SIG-M5 treated with dmso at 0.1 percent for 504 hours (cell line): ENCODE measurements around the gene MKLN1.
A peak's percentile ranks its signal among the peaks of the same experiment; 100 is the strongest.
"Not testable (repeated sequence)": the region's sequence is repeated elsewhere in the genome, so short reads cannot be mapped to it uniquely, and the experiment has no call there.

Experiments
- DNase-seq: peaks from one replicate; lab custom pipeline; 2025; ENCODE audit not compliant: unreplicated experiment; lab: John Stamatoyannopoulos, UW

MKLN1 gene

DNA sequence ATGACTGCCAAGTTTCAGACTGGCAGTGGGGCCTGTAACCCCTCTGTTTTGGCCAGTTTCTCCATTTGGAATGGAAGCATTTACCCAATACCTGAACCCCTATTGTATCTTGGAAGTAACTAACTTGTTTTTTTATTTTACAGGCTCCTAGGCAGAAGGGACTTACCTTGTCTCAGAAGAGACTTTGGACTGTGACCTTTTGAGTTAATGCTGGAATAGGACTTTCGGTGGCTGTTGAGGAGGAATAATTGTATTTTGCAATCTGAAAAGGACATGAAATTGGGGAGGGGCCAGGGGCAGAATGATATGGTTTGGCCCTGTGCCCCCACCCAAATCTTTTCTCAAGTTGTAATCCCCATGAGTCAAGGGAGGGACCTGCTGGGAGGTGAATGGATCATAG is 20.0 kb upstream of the MKLN1 start:
- DNase-seq: no peak

DNA sequence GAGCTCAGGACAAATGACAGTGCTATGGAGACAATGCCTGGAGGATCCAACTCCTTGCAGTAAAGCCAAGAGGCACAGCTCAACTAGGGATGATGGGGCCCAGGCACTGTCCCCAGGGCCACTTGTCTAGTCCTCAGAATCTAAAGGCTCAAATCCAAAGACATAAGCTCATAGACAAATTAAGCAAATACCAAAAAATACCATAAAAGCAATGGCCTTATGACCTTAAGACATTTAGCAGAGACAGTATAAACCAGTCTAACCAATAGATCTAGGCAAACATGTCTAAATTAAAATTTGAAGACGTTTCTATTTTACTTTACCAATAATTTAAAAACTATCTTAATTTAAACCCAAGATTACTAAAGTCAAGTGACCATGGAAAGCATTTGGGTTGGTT is 14.8 kb upstream of the MKLN1 start:
- DNase-seq: no peak

DNA sequence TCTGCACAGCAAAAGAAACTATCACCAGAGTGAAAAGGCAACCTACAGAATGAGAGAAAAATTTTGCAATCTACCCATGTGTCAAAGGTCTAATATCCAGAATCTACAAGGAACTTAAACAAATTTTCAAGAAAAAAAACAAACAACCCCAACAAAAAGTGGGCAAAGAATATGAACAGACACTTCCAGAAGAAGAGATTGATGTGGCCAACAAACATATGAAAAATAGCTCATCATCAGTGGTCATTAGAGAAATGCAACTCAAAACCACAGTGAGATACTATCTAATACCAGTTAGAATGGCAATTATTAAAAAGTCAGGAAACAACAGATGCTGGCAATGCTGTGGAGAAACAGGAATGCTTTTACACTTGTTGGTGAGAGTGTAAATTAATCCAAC is 7.1 kb upstream of the MKLN1 start:
- DNase-seq: no peak

DNA sequence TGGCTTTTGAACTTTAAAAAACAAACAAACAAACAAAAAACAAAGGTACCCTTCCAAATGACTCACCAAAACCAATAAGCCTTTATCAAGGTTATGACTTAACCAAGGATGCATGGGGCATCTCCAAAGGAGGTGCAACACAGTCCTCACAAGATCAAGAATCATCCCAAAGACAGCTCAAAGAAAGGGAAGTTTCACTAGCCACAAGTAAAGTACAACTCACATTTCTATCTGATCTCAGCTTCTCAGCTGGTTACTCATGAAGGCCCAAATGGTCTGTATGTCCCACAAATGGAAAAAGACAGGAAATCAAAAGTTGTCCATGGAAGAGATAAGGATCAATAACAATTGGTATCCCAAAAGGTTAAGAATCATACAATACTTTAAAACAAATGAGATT is 6.0 kb upstream of the MKLN1 start:
- no peak for DNase-seq

DNA sequence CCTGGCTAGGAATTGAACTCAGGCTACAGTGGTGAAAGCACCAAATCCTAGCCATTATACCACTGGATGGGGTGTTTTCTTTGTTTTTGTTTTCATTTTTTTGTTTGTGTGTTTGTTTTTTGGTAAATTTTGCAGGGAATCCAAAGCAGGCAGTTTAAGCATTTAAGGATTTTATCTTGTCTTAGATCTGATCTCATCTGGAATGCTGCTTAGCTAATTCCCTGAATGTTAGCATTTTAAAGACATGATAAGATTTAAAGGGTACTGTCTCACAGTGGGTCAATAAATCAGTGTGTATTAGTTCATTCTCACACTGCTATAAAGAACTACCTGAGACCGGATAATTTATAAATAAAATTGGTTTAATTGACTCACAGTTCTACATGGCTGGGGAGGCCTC is 5.6 kb upstream of the MKLN1 start:
- no peak for DNase-seq

DNA sequence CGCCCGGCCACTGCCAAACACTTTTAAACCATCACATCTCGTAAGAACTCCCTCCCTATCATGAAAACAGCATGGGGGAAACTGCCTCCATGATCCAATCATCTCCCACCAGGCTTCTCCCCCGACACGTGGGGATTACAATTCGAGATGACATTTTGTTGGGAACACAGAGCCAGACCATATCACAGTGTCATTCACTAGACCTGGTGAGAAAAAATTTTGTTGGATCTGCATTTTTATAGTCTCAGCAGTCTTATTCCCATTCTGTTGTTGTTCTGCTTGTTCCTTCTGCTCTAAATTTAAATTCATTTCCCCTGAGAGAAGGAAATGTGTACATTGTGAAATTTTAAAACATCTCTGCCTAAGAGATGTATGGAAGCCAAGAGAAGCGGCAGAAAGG is 4.8 kb upstream of the MKLN1 start:
- no peak for DNase-seq

DNA sequence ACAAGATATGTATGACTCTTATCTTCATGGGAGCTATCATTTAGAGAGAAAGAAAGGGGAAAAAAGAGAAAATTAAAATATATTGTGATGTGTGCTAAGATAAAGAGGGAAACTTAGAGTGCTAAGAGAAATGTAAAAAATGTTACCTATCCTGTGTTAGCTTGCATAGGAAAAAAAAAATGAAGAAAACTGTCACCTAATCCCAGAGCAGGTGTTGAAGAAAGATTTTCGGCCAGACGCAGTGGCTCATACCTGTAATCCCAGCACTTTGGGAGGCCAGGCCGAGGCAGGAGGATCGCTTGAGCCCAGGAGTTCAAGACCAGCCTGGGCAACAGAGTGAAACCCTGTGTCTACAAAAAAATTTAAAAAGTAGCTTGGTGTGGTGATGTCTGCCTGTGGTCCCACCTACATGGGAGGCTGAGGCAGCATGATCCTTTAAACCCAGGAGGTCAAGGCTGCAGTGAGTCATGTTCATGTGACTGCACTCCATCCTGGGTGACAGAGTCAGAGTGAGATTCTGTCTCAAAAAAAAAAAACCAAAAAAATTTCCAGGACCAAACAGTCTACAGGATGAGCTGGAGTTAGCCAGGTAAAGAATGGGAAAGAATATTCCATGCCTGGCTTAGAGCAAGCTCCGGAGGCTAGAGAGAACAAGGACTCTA is 2.4 kb upstream of the MKLN1 start:
- no peak for DNase-seq

DNA sequence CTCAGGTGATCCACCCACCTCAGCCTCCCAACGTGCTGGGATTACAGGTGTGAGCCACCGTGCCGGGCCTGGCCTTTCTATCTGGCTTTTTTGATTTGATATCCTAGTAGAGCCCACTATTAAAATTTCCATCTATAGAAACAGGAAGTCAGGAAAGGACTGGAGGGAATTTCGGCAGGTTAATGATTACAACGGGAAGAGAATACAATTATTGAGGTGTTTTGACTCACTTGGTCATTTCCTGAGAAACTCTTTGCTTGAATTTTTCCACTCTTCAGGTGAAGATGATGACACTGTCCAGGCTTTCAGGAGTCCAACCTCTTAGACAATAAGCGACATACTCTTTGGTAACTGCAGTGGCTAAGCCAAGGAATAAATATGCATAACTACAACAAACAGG is 1.1 kb upstream of the MKLN1 start:
- no peak for DNase-seq

DNA sequence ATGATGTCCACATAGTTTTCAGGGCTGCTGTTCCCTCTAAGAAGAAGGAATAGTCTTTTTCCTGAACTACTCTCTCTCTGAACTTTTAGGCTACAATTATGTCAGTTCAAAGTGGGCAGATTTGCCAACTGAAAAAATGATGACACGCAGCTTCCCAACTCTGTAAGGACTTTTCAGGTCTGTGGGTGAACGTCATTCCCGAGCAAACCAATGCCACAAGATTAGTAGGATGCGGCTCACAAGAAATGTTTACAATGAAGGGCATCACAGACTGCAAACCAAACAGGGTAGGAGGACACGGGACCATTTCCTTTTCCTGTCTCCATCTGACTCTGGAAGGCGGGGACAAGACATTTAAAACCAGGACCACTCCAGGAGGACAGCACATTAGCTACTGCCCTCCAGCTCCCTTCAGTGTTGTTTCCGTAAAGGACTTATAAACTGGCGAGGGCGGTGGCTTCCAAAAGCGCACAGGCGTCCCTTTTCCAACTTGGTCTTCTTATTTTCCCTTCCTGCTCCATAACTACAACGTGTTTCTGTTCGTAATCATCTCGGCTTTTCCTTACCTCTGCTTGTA is 539 bp upstream of the MKLN1 start:
- DNase-seq: peak; percentile 62

DNA sequence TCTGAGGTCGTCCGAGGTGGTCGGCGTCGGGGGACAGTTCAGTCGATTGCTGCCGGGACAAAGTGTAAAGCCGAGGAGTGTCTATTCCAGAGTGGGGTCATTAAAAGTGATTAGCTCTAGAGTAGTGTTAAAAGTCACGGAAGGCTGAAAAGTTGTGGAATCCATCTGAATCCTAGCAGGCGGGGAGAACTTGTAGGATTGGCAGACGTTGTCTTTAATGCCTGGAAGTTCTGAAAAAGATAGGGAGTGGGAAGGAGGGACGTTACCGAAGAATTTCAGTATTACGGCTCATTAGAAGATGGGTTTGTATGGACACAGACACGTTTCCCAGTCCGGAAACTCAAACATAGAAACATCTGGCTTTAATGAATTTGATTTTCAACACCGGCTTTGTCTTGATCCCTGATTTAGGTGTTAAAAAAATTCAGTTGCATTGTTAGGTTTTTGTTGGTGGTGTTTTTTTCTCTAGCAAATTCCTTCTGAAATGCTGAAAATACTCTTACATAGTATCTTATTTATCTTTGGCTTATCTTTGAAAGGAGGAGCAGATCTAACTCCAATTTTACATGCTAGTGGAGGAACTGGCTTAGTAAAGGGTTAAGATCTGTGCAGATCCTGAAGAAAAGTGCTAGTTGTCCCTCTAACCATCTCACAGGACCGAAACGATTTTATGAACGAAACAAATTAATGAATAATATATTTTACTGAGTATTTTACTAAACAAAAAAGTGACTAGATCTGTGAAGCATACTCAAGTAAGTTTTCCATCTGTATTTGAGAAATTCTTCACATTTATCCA is 900 bp downstream of the MKLN1 start:
- no peak for DNase-seq

DNA sequence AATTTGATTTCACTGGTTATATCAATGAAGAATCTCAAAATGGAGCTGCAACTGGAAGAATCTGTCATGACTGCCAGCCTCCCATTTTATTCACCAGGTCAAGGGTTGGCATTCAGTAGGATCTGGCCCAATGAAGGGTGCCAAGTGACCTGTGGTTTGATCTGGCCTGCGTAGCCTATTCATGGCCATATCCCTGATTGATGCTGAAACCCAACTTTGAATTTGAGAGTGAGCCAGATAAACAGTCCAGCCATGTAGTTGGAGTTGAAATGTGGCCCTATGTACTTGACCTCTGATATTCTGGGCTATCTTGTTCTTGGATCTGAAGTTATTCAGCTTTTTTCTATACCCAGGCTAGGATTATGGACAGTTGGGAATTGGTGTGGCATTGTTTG is 1.5 kb downstream of the MKLN1 start:
- DNase-seq: no peak

DNA sequence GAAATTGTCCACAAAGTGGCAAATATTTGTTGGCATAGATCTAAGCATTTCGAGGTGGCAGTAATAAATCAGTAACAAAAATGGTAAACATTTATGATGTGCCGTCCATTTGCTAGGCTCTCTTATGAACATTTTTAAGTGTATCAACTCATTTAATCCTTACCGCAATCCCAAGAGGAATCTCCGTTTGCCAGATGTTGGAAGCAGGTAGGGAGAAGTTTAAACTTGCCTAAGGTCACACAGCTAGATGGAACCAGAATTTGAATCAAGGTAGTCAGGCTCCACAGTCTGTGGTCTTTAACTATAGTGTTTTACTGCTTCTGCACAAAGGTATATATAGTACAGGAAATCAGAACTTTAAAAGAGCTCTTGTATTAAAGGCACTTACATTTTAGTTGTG is 2.6 kb downstream of the MKLN1 start:
- DNase-seq: no peak

DNA sequence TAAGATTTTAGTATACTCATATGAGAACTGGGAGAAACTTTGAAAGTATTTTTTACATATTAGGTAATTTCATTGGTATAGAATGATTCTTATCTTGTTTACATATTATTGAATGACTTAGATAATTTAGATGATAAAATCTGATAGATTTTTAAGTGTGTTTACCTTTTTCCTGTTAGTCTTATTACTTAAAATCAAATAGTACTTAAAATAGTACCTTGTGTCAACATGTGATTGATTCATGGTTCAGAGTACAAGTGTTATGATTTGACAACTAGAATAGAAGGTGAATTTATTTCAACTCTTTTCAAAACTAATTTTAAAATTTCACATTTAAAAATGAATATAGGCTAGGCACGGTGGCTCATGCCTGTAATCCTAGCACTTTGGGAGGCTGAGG is 4.1 kb downstream of the MKLN1 start:
- no peak for DNase-seq

DNA sequence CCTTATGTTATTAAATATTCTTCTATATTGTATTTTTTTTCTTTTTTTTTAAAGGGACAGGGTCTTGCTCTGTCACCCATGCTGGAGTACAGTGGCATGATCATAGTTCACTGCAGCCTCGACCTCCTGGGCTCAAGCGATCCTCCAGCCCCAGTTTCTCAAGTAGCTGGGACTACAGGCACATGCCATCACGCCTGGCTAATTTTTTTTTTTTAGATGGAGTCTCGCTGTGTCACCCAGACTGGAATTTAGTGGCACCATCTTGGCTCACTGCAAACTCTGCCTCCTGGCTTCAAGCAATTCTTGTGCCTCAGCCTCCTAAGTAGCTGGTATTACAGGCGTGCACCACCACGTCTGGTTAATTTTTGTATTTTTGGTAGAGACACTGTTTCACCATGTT is 5.1 kb downstream of the MKLN1 start:
- DNase-seq: not testable (repeated sequence)

DNA sequence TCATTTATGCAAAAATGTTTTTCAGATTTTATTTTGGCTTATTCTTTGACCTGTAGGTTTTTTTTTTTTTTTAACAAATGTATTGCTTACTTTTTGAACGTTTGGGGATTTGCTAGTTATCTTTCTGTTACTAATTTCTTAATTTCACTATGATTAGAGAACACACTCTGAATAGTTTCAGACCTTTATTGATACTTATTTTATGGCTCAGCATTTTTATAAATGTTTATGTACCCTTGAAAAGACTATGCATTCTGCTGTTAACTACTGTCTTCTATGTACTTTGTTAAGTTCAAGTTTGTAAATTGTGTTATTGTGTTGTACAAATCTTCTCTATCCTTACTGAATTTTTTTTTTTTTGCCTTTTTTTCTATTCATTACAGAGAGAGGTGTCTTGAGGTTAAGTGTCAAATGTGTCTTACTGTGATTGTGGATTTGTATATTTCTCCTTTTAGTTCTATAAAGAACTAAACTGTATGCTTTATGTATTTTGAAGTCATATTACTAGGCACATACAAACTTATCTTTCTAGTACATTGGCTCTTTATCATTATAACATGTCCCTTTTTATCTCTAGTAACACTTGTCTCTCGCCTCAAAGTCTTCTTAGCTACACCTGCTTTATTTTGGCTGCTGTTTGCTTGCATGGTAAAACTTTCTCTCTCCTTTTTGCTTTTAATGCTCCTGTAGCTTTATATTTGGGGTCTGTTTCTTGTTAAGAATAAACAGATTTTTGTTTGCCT is 8.1 kb downstream of the MKLN1 start:
- no peak for DNase-seq

DNA sequence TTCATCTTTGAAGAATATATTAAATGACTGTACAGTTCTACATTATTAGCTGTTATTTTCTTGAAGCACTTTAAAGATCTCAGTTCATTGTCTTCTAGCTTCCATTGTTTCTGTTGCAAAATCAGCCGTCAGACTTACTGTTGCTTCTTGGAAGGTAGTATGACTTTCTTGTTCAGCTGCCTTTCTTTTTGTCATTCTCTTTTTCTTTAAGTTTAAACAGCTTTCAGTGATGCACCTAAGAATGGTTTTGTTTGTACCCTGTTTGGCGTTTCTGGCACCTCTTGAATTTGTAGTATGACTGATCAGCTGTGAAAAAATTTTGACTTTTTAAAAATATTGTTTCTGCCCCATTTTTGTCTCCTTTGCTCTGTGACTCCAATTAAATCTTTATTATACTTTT is 9.3 kb downstream of the MKLN1 start:
- no peak for DNase-seq

DNA sequence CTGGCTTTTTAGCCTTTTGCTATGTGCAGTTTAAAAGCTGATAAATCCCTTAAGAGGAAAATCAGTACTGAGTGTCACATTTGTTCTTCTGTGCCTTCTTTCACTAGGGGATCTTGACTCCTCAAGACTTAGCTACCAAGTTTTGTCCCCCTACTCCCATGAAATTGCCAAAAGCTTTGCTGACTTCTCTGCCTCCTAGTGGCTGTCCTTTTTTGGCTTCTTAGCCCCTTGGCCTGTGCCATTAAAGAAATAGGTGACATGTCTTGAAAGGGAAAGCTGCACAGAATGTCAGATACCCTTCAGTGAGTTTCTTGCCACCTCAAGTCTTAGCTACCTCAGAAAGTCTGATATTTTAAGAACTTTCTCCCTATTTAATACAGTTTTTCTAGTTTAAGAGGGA is 10.5 kb downstream of the MKLN1 start:
- no peak for DNase-seq

DNA sequence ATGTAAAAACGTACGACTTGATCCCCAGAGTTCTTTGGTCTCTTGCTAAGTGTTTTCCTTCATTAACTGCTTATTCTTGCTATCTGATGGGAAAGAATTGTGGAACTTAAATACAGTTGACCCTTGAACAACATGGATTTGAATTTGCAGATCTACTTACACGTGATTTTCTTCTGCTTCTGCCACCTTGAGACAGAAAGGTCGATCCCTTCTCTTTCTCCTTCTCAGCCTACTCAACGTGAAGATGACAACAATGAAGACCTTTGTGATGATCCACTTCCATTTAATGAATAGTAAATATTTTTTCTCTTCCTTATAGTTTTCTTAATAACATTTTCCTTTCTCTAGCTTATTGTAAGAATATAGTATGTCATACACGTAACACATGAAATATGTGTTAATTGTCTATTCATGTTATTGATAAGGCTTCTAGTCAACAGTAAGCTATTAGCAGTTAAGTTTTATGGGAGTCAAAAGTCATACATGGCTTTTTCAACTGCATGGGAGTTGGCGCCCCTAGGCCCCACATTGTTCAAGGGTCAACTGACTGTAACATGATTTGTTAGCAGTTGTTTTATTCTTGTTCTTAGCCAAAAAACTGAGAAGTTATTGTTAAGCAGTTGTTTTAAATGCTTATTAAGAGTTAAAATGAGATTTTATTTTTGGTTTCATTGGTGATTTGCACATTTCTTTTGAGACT is 11.2 kb downstream of the MKLN1 start:
- no peak for DNase-seq

DNA sequence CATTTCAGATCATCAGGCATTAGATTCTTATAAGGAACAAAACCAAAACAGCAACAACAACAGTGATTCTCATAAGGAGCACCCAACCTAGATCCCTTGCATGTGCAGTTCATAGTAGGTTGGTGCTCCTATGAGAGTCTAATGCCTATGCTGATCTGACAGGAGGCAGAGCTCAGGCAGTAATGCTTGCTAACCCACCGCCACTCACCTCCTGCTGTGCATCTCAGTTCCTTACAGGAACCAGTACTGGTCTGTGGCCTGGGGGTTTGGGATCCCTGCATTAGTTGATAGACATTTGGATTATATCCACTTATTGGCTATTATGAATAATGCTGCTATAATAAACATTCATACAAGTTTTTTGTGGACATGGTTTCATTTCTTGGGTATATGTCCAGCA is 14.0 kb downstream of the MKLN1 start:
- DNase-seq: no peak

DNA sequence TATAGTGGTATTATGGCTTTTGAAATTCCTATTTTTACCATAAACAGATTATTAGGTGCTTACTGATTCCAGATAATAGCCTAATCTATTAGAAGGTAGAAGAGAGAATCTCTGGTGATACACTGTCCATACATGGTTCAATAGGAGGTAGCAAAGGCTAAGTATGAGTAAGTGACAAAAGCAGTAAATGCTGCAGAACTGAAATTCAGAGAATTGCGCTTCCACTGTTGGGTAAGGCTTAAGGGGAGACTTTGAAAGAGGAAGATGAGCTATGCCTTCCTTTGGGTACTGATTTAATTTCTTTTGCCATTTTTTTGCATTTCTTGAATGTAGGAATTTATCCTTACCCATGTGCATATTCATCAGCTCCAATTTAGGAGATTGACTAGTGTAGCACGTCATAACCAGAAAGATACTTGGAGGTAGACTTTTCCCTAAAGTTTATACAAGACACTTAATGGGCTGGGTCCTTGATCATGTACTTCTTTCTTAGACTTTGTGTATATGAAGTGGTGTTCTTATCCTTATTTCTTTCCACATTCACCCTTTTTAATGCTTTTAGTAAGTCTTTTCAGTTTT is 15.3 kb downstream of the MKLN1 start:
- no peak for DNase-seq
